ENCODE results near the gene ZNF507.
"Not testable (repeated sequence)": the region's sequence is repeated elsewhere in the genome, so short reads cannot be mapped to it uniquely, and the experiment has no call there.

The ZNF507 gene

DNA sequence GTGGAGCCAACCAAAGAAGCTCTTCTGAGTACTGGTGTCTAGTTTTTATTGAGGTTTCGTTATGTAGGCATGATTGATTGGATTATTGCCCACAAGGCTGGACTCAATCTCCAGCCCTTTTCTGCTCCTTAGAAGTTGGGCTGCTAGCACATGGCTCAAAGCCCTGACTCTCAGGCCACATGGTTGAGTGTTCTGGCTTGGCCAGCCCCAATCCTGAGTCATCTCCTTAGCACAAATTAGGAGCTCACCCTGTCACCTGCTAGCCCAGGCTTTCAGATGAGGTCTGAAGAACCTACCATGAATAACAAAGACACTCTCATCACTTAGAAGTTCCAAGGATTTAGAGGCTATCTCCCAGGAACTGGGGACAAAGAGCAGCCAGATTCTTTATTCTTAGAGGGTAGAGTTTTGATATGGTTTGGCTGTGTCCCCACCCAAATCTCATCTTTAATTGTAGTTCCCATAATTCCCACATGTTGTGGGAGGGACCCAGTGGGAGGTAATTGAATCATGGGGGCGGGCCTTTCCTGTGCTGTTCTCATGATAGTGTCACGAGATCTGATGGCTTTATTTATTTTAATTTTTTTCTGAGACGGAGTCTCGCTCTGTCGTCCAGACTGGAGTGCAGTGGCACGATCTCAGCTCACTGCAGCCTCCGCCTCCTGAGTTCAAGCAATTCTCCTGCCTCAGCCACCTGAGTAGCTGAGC, 71.5 kb downstream of the ZNF507 start:
- peaks cover 17% of the 10 kb centered on the region for H3K36me3 ChIP-seq
- peaks cover 30 to 32% of the 10 kb centered on the region in 2 experiments for H3K4me1 ChIP-seq (ENCODE audit: control insufficient read depth in 1 of 2, insufficient read depth in 1 of 2, low read depth in 1 of 2, low read length in 1 of 2)
- no peak overlapping the region for H3K27ac ChIP-seq
- no peaks in the 10 kb centered on the region for H3K27me3 ChIP-seq
- TF ChIP-seq, protein P1, sequence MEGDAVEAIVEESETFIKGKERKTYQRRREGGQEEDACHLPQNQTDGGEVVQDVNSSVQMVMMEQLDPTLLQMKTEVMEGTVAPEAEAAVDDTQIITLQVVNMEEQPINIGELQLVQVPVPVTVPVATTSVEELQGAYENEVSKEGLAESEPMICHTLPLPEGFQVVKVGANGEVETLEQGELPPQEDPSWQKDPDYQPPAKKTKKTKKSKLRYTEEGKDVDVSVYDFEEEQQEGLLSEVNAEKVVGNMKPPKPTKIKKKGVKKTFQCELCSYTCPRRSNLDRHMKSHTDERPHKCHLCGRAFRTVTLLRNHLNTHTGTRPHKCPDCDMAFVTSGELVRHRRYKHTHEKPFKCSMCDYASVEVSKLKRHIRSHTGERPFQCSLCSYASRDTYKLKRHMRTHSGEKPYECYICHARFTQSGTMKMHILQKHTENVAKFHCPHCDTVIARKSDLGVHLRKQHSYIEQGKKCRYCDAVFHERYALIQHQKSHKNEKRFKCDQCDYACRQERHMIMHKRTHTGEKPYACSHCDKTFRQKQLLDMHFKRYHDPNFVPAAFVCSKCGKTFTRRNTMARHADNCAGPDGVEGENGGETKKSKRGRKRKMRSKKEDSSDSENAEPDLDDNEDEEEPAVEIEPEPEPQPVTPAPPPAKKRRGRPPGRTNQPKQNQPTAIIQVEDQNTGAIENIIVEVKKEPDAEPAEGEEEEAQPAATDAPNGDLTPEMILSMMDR (IDR thresholded peaks at IDR 0.05): no peak
- no peaks in the 10 kb centered on the region for H3K9me3 ChIP-seq
- H3K4me3 ChIP-seq (ENCODE audit: low read depth in 1 of 2, low read length in 1 of 2): no peak overlapping the region

- Histone ChIP-seq H3K36me3 (peaks cover 5% of the 10 kb centered on the region), H3K4me1 (ENCODE audit: control insufficient read depth in 1 of 2, insufficient read depth in 1 of 2, low read depth in 1 of 2, low read length in 1 of 2) (peaks cover 43 to 44% of the 10 kb centered on the region in 2 experiments), H3K9me3 (no peaks in the 10 kb centered on the region), H3K27ac (peak overlapping the region; percentile 42), H3K27me3 (no peaks in the 10 kb centered on the region), H3K4me3 (ENCODE audit: low read depth in 1 of 2, low read length in 1 of 2) (no peak overlapping the region)
- TF ChIP-seq, protein P1 (IDR thresholded peaks at IDR 0.05): no peak
Observed at GRCh38 chr19:32418155-32418554, 72.7 kb downstream of the ZNF507 start.

- H3K36me3 ChIP-seq: no peaks in the 10 kb centered on the region
- H3K4me3 ChIP-seq (ENCODE audit: low read depth in 1 of 2, low read length in 1 of 2): peak overlapping the region; percentile 59
- TF ChIP-seq, protein P1 (IDR thresholded peaks at IDR 0.05): no peak
Observed at GRCh38 chr19:32421589-32422361, 76.4 kb downstream of the ZNF507 start.

GRCh38 chr19:32422435-32422834, 77.0 kb downstream of the ZNF507 start:
- H3K4me3 ChIP-seq (ENCODE audit: low read depth in 1 of 2, low read length in 1 of 2): peak overlapping the region; percentile 59
- no peaks in the 10 kb centered on the region for H3K27me3 ChIP-seq
- TF ChIP-seq, protein P1 (IDR thresholded peaks at IDR 0.05): no peak
- H3K27ac ChIP-seq: peak overlapping the region; percentile 93
- H3K36me3 ChIP-seq: no peaks in the 10 kb centered on the region
- H3K4me1 ChIP-seq (ENCODE audit: control insufficient read depth in 1 of 2, insufficient read depth in 1 of 2, low read depth in 1 of 2, low read length in 1 of 2): peaks cover 54 to 56% of the 10 kb centered on the region in 2 experiments
- H3K9me3 ChIP-seq: no peaks in the 10 kb centered on the region

More at GRCh38 chr19:32421589-32422361, 76.4 kb downstream of the ZNF507 start:
- peak overlapping the region; percentile 93 for H3K27ac ChIP-seq
- H3K4me1 ChIP-seq (ENCODE audit: control insufficient read depth in 1 of 2, insufficient read depth in 1 of 2, low read depth in 1 of 2, low read length in 1 of 2): peaks cover 54 to 57% of the 10 kb centered on the region in 2 experiments
- no peaks in the 10 kb centered on the region for H3K9me3 ChIP-seq
- H3K27me3 ChIP-seq: no peaks in the 10 kb centered on the region

DNA sequence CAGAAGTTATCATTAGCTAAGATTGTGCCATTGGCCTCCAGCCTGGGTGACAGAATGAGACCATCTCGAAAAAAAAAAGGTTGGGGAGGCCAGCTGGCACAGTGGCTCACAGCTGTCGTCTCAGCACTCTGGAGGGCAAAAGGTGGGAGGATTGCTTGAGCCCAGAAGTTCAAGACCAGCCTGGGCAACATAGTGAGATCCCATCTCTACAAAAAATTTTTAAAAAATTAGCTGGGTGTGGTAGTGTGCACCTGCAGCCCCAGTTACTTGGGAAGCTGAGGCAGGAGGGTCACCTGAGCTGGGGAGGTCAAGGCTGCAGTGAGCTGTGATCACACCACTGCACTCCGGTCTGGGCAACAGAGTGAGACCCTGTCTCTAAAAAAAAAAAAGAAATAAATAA, 78.5 kb downstream of the ZNF507 start:
- not testable (repeated sequence) for H3K27me3 ChIP-seq; H3K4me3 ChIP-seq (ENCODE audit: low read depth in 1 of 2, low read length in 1 of 2); H3K9me3 ChIP-seq; H3K36me3 ChIP-seq
- Histone ChIP-seq H3K27ac (peak overlapping the region; percentile 93), H3K4me1 (ENCODE audit: control insufficient read depth in 1 of 2, insufficient read depth in 1 of 2, low read depth in 1 of 2, low read length in 1 of 2) (peaks cover 44 to 48% of the 10 kb centered on the region in 2 experiments)

DNA sequence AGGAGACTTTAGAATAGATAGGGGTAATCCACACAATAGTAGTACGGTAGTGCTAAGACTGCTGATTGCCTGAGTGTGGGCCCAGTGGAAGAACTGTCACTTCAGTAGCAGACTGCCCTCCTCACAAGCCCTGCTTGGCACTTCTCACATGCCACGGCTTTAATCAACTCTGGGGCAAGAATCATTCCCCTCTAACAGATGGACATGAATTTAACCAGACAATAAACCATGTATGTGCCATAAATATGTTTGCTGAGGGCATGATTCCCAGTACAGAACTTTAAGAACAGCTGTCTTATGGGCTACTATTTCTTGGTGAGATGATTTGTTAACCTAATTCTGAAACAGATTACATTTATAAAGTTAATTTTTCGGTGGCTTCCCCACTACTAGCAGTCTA, 82.1 kb downstream of the ZNF507 start:
- H3K9me3 ChIP-seq: no peaks in the 10 kb centered on the region
- H3K27me3 ChIP-seq: no peaks in the 10 kb centered on the region
- TF ChIP-seq, protein P1 (IDR thresholded peaks at IDR 0.05): no peak

More for the DNA sequence above, 82.1 kb downstream of the ZNF507 start:
- Histone ChIP-seq H3K4me3 (ENCODE audit: low read depth in 1 of 2, low read length in 1 of 2) (no peak overlapping the region), H3K36me3 (peaks cover 6% of the 10 kb centered on the region), H3K27ac (no peak overlapping the region), H3K4me1 (ENCODE audit: control insufficient read depth in 1 of 2, insufficient read depth in 1 of 2, low read depth in 1 of 2, low read length in 1 of 2) (peaks cover 16 to 20% of the 10 kb centered on the region in 2 experiments)

Data from neutrophil (primary cell).